Dendritic cell treated with granulocyte-macrophage colony-stimulating factor and Interleukin-4, amounts not matched to agents 40 ng/mL and 50 ng/mL, for 4 days (primary cell): ENCODE data around the gene ORAI2.
A peak's percentile ranks its signal among the peaks of the same experiment; 100 is the strongest.
"Not testable (repeated sequence)": the region's sequence is repeated elsewhere in the genome, so short reads cannot be mapped to it uniquely, and the experiment has no call there.

Experiments
- H3K27ac Mint-ChIP-seq: one replicate; pipeline ENCODE4 v1.8.0; 2022; ENCODE audit warnings: mild to moderate bottlenecking, mixed read lengths
- H3K27me3 Mint-ChIP-seq: one replicate; pipeline ENCODE4 v1.8.0; 2022; ENCODE audit warnings: mild to moderate bottlenecking, mixed read lengths
- H3K36me3 Mint-ChIP-seq: one replicate; pipeline ENCODE4 v1.8.0; 2022; ENCODE audit warnings: low read depth, mixed read lengths
- H3K4me1 Mint-ChIP-seq: one replicate; pipeline ENCODE4 v1.8.0; 2022; ENCODE audit warnings: low read depth, mixed read lengths
- H3K4me3 Mint-ChIP-seq: one replicate; pipeline ENCODE4 v1.8.0; 2022; ENCODE audit warnings: mild to moderate bottlenecking, moderate library complexity, mixed read lengths
- H3K9me3 Mint-ChIP-seq: one replicate; pipeline ENCODE4 v1.8.0; 2022; ENCODE audit warnings: mixed read lengths
- intact Hi-C: fragments of 100-400 bp; cut with micrococcal nuclease; formaldehyde crosslinking; loops from one replicate; pipeline ENCODE4 v1.15.0; 2022

Gene ORAI2

GRCh38 chr7:102404862-102405188 is 28.6 kb upstream of the ORAI2 start:
- H3K27me3 Mint-ChIP-seq, H3K4me1 Mint-ChIP-seq, H3K4me3 Mint-ChIP-seq, H3K27ac Mint-ChIP-seq, H3K9me3 Mint-ChIP-seq, intact Hi-C loops: not testable (repeated sequence)
- peaks cover 100% of the 10 kb centered on the region for H3K36me3 Mint-ChIP-seq

- Mint-ChIP-seq H3K9me3 (no peaks in the 10 kb centered on the region), H3K4me3 (no peak overlapping the region), H3K27me3 (no peaks in the 10 kb centered on the region), H3K36me3 (peaks cover 97% of the 10 kb centered on the region), H3K4me1 (peaks cover 7% of the 10 kb centered on the region), H3K27ac (no peak overlapping the region)
- intact Hi-C loops, result no loop called here
Observed at GRCh38 chr7:102407910-102408309, 25.5 kb upstream of the ORAI2 start.

GRCh38 chr7:102408530-102408929 is 24.8 kb upstream of the ORAI2 start:
- intact Hi-C loops, H3K4me1 Mint-ChIP-seq, H3K9me3 Mint-ChIP-seq, H3K27ac Mint-ChIP-seq, H3K4me3 Mint-ChIP-seq, H3K27me3 Mint-ChIP-seq: not testable (repeated sequence)
- peaks cover 95% of the 10 kb centered on the region for H3K36me3 Mint-ChIP-seq

- Mint-ChIP-seq H3K36me3 (peaks cover 94% of the 10 kb centered on the region), H3K9me3 (no peaks in the 10 kb centered on the region), H3K4me1 (peaks cover 7% of the 10 kb centered on the region), H3K4me3 (no peak overlapping the region), H3K27ac (no peak overlapping the region), H3K27me3 (no peaks in the 10 kb centered on the region)
- intact Hi-C loops, result no loop called here
Observed at GRCh38 chr7:102409340-102409739, 24.0 kb upstream of the ORAI2 start.

GRCh38 chr7:102410123-102410522 is 23.3 kb upstream of the ORAI2 start:
- no peaks in the 10 kb centered on the region for H3K9me3 Mint-ChIP-seq
- intact Hi-C loops, result loop anchor here (5.0 kb wide), 1 partner anchor 37 kb away; no protein-coding TSS in a partner anchor
- peaks cover 94% of the 10 kb centered on the region for H3K36me3 Mint-ChIP-seq
- no peaks in the 10 kb centered on the region for H3K27me3 Mint-ChIP-seq
- no peak overlapping the region for H3K4me3 Mint-ChIP-seq
- peaks cover 9% of the 10 kb centered on the region for H3K4me1 Mint-ChIP-seq
- no peak overlapping the region for H3K27ac Mint-ChIP-seq

GRCh38 chr7:102410918-102411317 is 22.5 kb upstream of the ORAI2 start:
- no peaks in the 10 kb centered on the region for H3K27me3 Mint-ChIP-seq
- peaks cover 94% of the 10 kb centered on the region for H3K36me3 Mint-ChIP-seq
- no peak overlapping the region for H3K4me3 Mint-ChIP-seq
- H3K27ac Mint-ChIP-seq, result no peak overlapping the region
- H3K4me1 Mint-ChIP-seq, result peaks cover 17% of the 10 kb centered on the region
- H3K9me3 Mint-ChIP-seq, result no peaks in the 10 kb centered on the region
- intact Hi-C loops, result loop anchor here (5.0 kb wide), 1 partner anchor 36 kb away; no protein-coding TSS in a partner anchor

- no peak overlapping the region for H3K27ac Mint-ChIP-seq
- H3K36me3 Mint-ChIP-seq, result peaks cover 94% of the 10 kb centered on the region
- H3K9me3 Mint-ChIP-seq, result no peaks in the 10 kb centered on the region
- intact Hi-C loops, result loop anchor here (5.0 kb wide), 1 partner anchor 35 kb away; no protein-coding TSS in a partner anchor
- H3K4me3 Mint-ChIP-seq, result no peak overlapping the region
- H3K27me3 Mint-ChIP-seq, result no peaks in the 10 kb centered on the region
- H3K4me1 Mint-ChIP-seq, result peaks cover 19% of the 10 kb centered on the region
Observed at GRCh38 chr7:102412548-102412947, 20.8 kb upstream of the ORAI2 start.

- Mint-ChIP-seq H3K9me3 (no peaks in the 10 kb centered on the region), H3K4me1 (peaks cover 19% of the 10 kb centered on the region), H3K36me3 (peaks cover 94% of the 10 kb centered on the region), H3K27ac (no peak overlapping the region), H3K27me3 (no peaks in the 10 kb centered on the region), H3K4me3 (no peak overlapping the region)
- intact Hi-C loops, result loop anchor here (5.0 kb wide), 1 partner anchor 34 kb away; no protein-coding TSS in a partner anchor
Observed at GRCh38 chr7:102413091-102413490, 20.3 kb upstream of the ORAI2 start.

- no peak overlapping the region for H3K4me3 Mint-ChIP-seq
- H3K27me3 Mint-ChIP-seq, result no peaks in the 10 kb centered on the region
- no peak overlapping the region for H3K27ac Mint-ChIP-seq
- intact Hi-C loops, result loop anchor here (5.0 kb wide), 1 partner anchor 34 kb away; no protein-coding TSS in a partner anchor
- H3K4me1 Mint-ChIP-seq, result peaks cover 23% of the 10 kb centered on the region
- peaks cover 94% of the 10 kb centered on the region for H3K36me3 Mint-ChIP-seq
- no peaks in the 10 kb centered on the region for H3K9me3 Mint-ChIP-seq
Observed at GRCh38 chr7:102413611-102414010, 19.8 kb upstream of the ORAI2 start.

GRCh38 chr7:102415685-102416225 is 17.6 kb upstream of the ORAI2 start:
- intact Hi-C loops, result no loop called here
- Mint-ChIP-seq H3K9me3 (no peaks in the 10 kb centered on the region), H3K4me1 (peaks cover 39% of the 10 kb centered on the region), H3K36me3 (peaks cover 91% of the 10 kb centered on the region), H3K4me3 (no peak overlapping the region), H3K27ac (no peak overlapping the region), H3K27me3 (no peaks in the 10 kb centered on the region)

- no peaks in the 10 kb centered on the region for H3K27me3 Mint-ChIP-seq
- peaks cover 91% of the 10 kb centered on the region for H3K36me3 Mint-ChIP-seq
- H3K4me3 Mint-ChIP-seq, result no peak overlapping the region
- H3K4me1 Mint-ChIP-seq, result peaks cover 44% of the 10 kb centered on the region
- no peaks in the 10 kb centered on the region for H3K9me3 Mint-ChIP-seq
- peak overlapping the region; percentile 23 for H3K27ac Mint-ChIP-seq
- intact Hi-C loops, result no loop called here
Observed at GRCh38 chr7:102416406-102416805, 17.0 kb upstream of the ORAI2 start.

GRCh38 chr7:102417105-102417504 is 16.3 kb upstream of the ORAI2 start:
- intact Hi-C loops, result no loop called here
- no peak overlapping the region for H3K4me3 Mint-ChIP-seq
- H3K36me3 Mint-ChIP-seq, result peaks cover 85% of the 10 kb centered on the region
- H3K9me3 Mint-ChIP-seq, result no peaks in the 10 kb centered on the region
- no peaks in the 10 kb centered on the region for H3K27me3 Mint-ChIP-seq
- H3K4me1 Mint-ChIP-seq, result peaks cover 39% of the 10 kb centered on the region
- H3K27ac Mint-ChIP-seq, result peak overlapping the region; percentile 23

GRCh38 chr7:102418592-102418991 is 14.8 kb upstream of the ORAI2 start:
- intact Hi-C loops, result no loop called here
- Mint-ChIP-seq H3K36me3 (peaks cover 76% of the 10 kb centered on the region), H3K4me3 (no peak overlapping the region), H3K27ac (no peak overlapping the region), H3K4me1 (peaks cover 38% of the 10 kb centered on the region), H3K27me3 (no peaks in the 10 kb centered on the region), H3K9me3 (no peaks in the 10 kb centered on the region)

GRCh38 chr7:102421706-102422240 is 11.6 kb upstream of the ORAI2 start:
- Mint-ChIP-seq H3K4me3 (no peak overlapping the region), H3K27ac (no peak overlapping the region), H3K36me3 (peaks cover 65% of the 10 kb centered on the region), H3K4me1 (peaks cover 57% of the 10 kb centered on the region), H3K9me3 (no peaks in the 10 kb centered on the region), H3K27me3 (no peaks in the 10 kb centered on the region)
- intact Hi-C loops, result no loop called here

- Mint-ChIP-seq H3K27ac (peak overlapping the region; percentile 100), H3K4me3 (no peak overlapping the region), H3K9me3 (no peaks in the 10 kb centered on the region), H3K4me1 (peaks cover 64% of the 10 kb centered on the region), H3K36me3 (peaks cover 50% of the 10 kb centered on the region), H3K27me3 (no peaks in the 10 kb centered on the region)
- intact Hi-C loops, result no loop called here
Observed at GRCh38 chr7:102424129-102424551, 9.2 kb upstream of the ORAI2 start.
